K562 (cell line): ENCODE measurements around the gene UNC93B1. TPM values are rescaled to one million over a fixed set of nuclear protein-coding genes. Genes with fewer than 3 reads are reported as not detected.

Experiments used
- CAMTA2 ChIP-seq: fragments of 250-450 bp; sonication (Bioruptor Pico); conservative IDR thresholded peaks from 2 replicates; pipeline ENCODE4 v1.5.1; 2022
- CBX5 ChIP-seq: IDR thresholded peaks from 2 replicates; pipeline ENCODE4 v1.6.1; 2014; ENCODE audit warnings: low read depth, borderline replicate concordance
- FOXM1 ChIP-seq, 2 experiments: fragments of 450-650 bp in 1 of 2; sonication (generic) in 1 of 2; formaldehyde crosslinking in 1 of 2; IDR thresholded peaks; 2 replicates each; pipeline versions ENCODE4 v1.6.1 to v1.9.0; 2017 to 2022; ENCODE audit warnings: low read depth in 2 of 2, mild to moderate bottlenecking in 2 of 2, missing genetic modification reagents in 1 of 2, moderate library complexity in 1 of 2
- FOXP4 ChIP-seq: sonication (generic); formaldehyde crosslinking; IDR thresholded peaks from 2 replicates; pipeline ENCODE4 v1.8.0; 2022; ENCODE audit warnings: mild to moderate bottlenecking, missing genetic modification reagents, borderline replicate concordance
- GMEB1 ChIP-seq: fragments of 250-450 bp; sonication (Bioruptor Pico); IDR thresholded peaks from 2 replicates; pipeline ENCODE4 v1.4.0; 2020; ENCODE audit warnings: mild to moderate bottlenecking
- GTF2E2 ChIP-seq: fragments of 200-800 bp; sonication (Bioruptor generic); IDR thresholded peaks from 2 replicates; pipeline ENCODE4 v1.6.1; 2016; ENCODE audit warnings: missing genetic modification characterization, missing compliant biosample characterization
- HDAC3 ChIP-seq: fragments of 450-650 bp; IDR thresholded peaks from 2 replicates; pipeline ENCODE4 v1.6.1; 2018; ENCODE audit warnings: borderline replicate concordance, mild to moderate bottlenecking, moderate library complexity; ENCODE audit not compliant: partially characterized antibody
- KLF10 ChIP-seq: fragments of 250-450 bp; sonication (Bioruptor Pico); IDR thresholded peaks from 2 replicates; pipeline ENCODE4 v1.6.1; 2021; ENCODE audit warnings: matching md5 sums
- MBD1 ChIP-seq: fragments of 250-450 bp; sonication (Bioruptor Pico); IDR thresholded peaks from 2 replicates; pipeline ENCODE4 v1.8.0; 2022; ENCODE audit warnings: inconsistent platforms
- MCM3 ChIP-seq: fragments of 450-650 bp; IDR thresholded peaks from 2 replicates; pipeline ENCODE4 v1.6.1; 2016
- MEF2D ChIP-seq: conservative IDR thresholded peaks from 2 replicates; pipeline ENCODE4 v1.6.1; 2016; ENCODE audit warnings: low read depth, missing genetic modification characterization, missing compliant biosample characterization
- NFYB ChIP-seq: IDR thresholded peaks from 2 replicates; pipeline ENCODE4 v1.6.1; 2011; ENCODE audit warnings: mild to moderate bottlenecking, moderate library complexity; ENCODE audit not compliant: insufficient read length; ENCODE audit errors: extremely low read depth
- NR2F6 ChIP-seq: fragments of 450-650 bp; formaldehyde crosslinking; IDR thresholded peaks from 2 replicates; pipeline ENCODE4 v1.4.0; 2020; ENCODE audit warnings: mild to moderate bottlenecking
- POLR2G ChIP-seq: fragments of 200-400 bp; formaldehyde crosslinking; IDR thresholded peaks from 2 replicates; pipeline ENCODE4 v1.6.1; 2017; ENCODE audit warnings: low read depth, mild to moderate bottlenecking, antibody characterized with exemption, low read length, moderate library complexity
- PTTG1 ChIP-seq: fragments of 450-650 bp; IDR thresholded peaks from 2 replicates; pipeline ENCODE4 v1.6.1; 2016; ENCODE audit warnings: low read depth, mild to moderate bottlenecking, missing genetic modification characterization, missing compliant biosample characterization
- SMAD4 ChIP-seq: fragments of 250-450 bp; sonication (Bioruptor Pico); conservative IDR thresholded peaks from 2 replicates; pipeline ENCODE4 v1.8.0; 2021; ENCODE audit warnings: inconsistent platforms, mild to moderate bottlenecking, moderate library complexity
- SMARCA4 ChIP-seq: fragments of 450-650 bp; IDR thresholded peaks from 2 replicates; pipeline ENCODE4 v1.6.1; 2016
- SOX6 ChIP-seq: fragments of 450-650 bp; IDR thresholded peaks from 2 replicates; pipeline ENCODE4 v1.6.1; 2014; ENCODE audit warnings: mild to moderate bottlenecking
- STAT5A ChIP-seq: IDR thresholded peaks from 2 replicates; pipeline ENCODE4 v1.6.1; 2012; ENCODE audit warnings: low read length, inconsistent platforms, borderline replicate concordance
- TCF7 ChIP-seq: sonication (generic); IDR thresholded peaks from 2 replicates; pipeline ENCODE4 v1.6.1; 2016; ENCODE audit warnings: antibody characterized with exemption, borderline replicate concordance
- ZNF239 ChIP-seq: fragments of 250-450 bp; sonication (Bioruptor Pico); IDR thresholded peaks from 2 replicates; pipeline ENCODE4 v1.4.0; 2020; ENCODE audit warnings: mild to moderate bottlenecking
- ZNF3 ChIP-seq: fragments of 250-450 bp; sonication (Bioruptor Pico); IDR thresholded peaks from 2 replicates; pipeline ENCODE4 v1.5.0; 2021; ENCODE audit warnings: mild to moderate bottlenecking, moderate library complexity
- ZNF551 ChIP-seq: fragments of 250-450 bp; sonication (Bioruptor Pico); IDR thresholded peaks from 2 replicates; pipeline ENCODE4 v1.5.0; 2021; ENCODE audit warnings: mild to moderate bottlenecking, moderate library complexity
- ZNF589 ChIP-seq: fragments of 200-800 bp; sonication (Bioruptor generic); IDR thresholded peaks from 2 replicates; pipeline ENCODE4 v1.6.1; 2016; ENCODE audit warnings: low read depth, missing genetic modification characterization, missing compliant biosample characterization
- ZNF785 ChIP-seq: fragments of 250-450 bp; sonication (Bioruptor Pico); IDR thresholded peaks from 2 replicates; pipeline ENCODE4 v1.4.0; 2020; ENCODE audit warnings: mild to moderate bottlenecking
- polyA plus RNA-seq, 8 experiments: library from polyadenylated mRNA; depleted of rRNA in 4 of 8; stranded (reverse) in 5 of 8; unstranded in 3 of 8; fragments of >200 nt; fragmentation: Nextera tagmentation in 2 of 8; fragmentation: Illumina TruSeq in 1 of 8; extraction: Ambion mirVana in 2 of 8; extraction: Trizol in 1 of 8; gene quantifications; 2 replicates each; pipeline versions ENCODE4 v1.2.1 to v1.2.3, GENCODE V29; 2011 to 2014; ENCODE audit warnings: inconsistent platforms in 1 of 8, missing spikeins in 1 of 8
- total RNA-seq, 7 experiments: library from RNA; depleted of rRNA in 6 of 7; stranded (reverse); fragments of >200 nt in 6 of 7; fragmentation: Illumina TruSeq in 2 of 7; extraction: Trizol in 2 of 7; gene quantifications; 2 replicates each; pipeline versions ENCODE4 v1.2.1 to v1.2.3, GENCODE V29; 2011 to 2021; ENCODE audit warnings: low replicate concordance in 1 of 7

The UNC93B1 gene
- total and polyA plus RNA-seq, 9 of the 15 experiments (the other 6 are each of a cell fraction or from before 2014, with no cell fraction given): 0.10 to 13.6 (median 6.5) TPM

- no peak for TF ChIP-seq SOX6
- no peak for TF ChIP-seq NR2F6 (CRISPR knock-in tag)
- TF ChIP-seq TCF7: no peak
- TF ChIP-seq PTTG1 (tag): no peak
- no peak for TF ChIP-seq ZNF239 (CRISPR knock-in tag)
- TF ChIP-seq ZNF3 (CRISPR knock-in tag): no peak
- TF ChIP-seq MBD1 (CRISPR knock-in tag): no peak
- TF ChIP-seq FOXP4: no peak
- TF ChIP-seq ZNF785: no peak
- peak; percentile 74 for TF ChIP-seq POLR2G
- no peak for TF ChIP-seq KLF10 (CRISPR knock-in tag)
- TF ChIP-seq STAT5A: peak; percentile 8; the same call in 1 of the 2 replicates
- TF ChIP-seq SMARCA4: peak; percentile 58
- TF ChIP-seq NFYB: no peak
- TF ChIP-seq GTF2E2: no peak
- no peak for TF ChIP-seq MEF2D
- no peak; the same call in 1 of the 2 replicates for TF ChIP-seq ZNF589
- no peak for TF ChIP-seq MCM3
- TF ChIP-seq GMEB1 (CRISPR knock-in tag): no peak
- TF ChIP-seq ZNF551 (CRISPR knock-in tag): no peak
- no peak for TF ChIP-seq HDAC3
- TF ChIP-seq CBX5: no peak
- peak; percentile 42; the same call in 1 of the 2 replicates for TF ChIP-seq SMAD4 (CRISPR knock-in tag)
- TF ChIP-seq CAMTA2 (CRISPR knock-in tag): no peak
- TF ChIP-seq FOXM1 (IDR thresholded peaks at IDR 0.05; ENCODE audit: low read depth): no peak
- no peak for TF ChIP-seq FOXM1 (CRISPR knock-in tag; IDR thresholded peaks at IDR 0.05; ENCODE audit: low read depth)
Observed at GRCh38 chr11:68043349-68044144, 39.6 kb upstream of the UNC93B1 start (continued).
